GM18861 (cell line): ENCODE data around the gene ROCK1.
"Not testable (repeated sequence)": the region's sequence is repeated elsewhere in the genome, so short reads cannot be mapped to it uniquely, and the experiment has no call there.

Source experiments
- ATAC-seq: cut with Tn5 transposase; IDR thresholded peaks from one replicate; pipeline ENCODE4 v1.9.1; 2021; ENCODE audit not compliant: unreplicated experiment

The ROCK1 gene

GRCh38 chr18:21056545-21056944 is 55.1 kb downstream of the ROCK1 start:
- no peak for ATAC-seq

GRCh38 chr18:21054252-21054821 is 57.3 kb downstream of the ROCK1 start:
- ATAC-seq = no peak

GRCh38 chr18:21053127-21053526 is 58.5 kb downstream of the ROCK1 start:
- no peak for ATAC-seq

GRCh38 chr18:21052385-21052784 is 59.2 kb downstream of the ROCK1 start:
- no peak for ATAC-seq

GRCh38 chr18:21051620-21052019 is 60.0 kb downstream of the ROCK1 start:
- ATAC-seq = no peak

GRCh38 chr18:21049306-21049705 is 62.3 kb downstream of the ROCK1 start:
- ATAC-seq = no peak

- no peak for ATAC-seq
These were observed 64.5 kb downstream of the ROCK1 start for GRCh38 chr18:21047126-21047525.

- no peak for ATAC-seq
These were observed 71.1 kb downstream of the ROCK1 start for GRCh38 chr18:21040466-21040865.

- no peak for ATAC-seq
These were observed 73.4 kb downstream of the ROCK1 start for GRCh38 chr18:21038201-21038600.

GRCh38 chr18:21031845-21032244 is 79.8 kb downstream of the ROCK1 start:
- ATAC-seq = no peak

GRCh38 chr18:21018257-21018656 is 93.4 kb downstream of the ROCK1 start:
- not testable (repeated sequence) for ATAC-seq

GRCh38 chr18:21012308-21012707 is 99.3 kb downstream of the ROCK1 start:
- no peak for ATAC-seq

- ATAC-seq = no peak
These were observed 106.9 kb downstream of the ROCK1 start for GRCh38 chr18:21004726-21005125.

GRCh38 chr18:21000667-21001066 is 110.9 kb downstream of the ROCK1 start:
- no peak for ATAC-seq

GRCh38 chr18:20997371-20997770 is 114.2 kb downstream of the ROCK1 start:
- no peak for ATAC-seq

GRCh38 chr18:20996418-20996817 is 115.2 kb downstream of the ROCK1 start:
- ATAC-seq = no peak

GRCh38 chr18:20988726-20989125 is 122.9 kb downstream of the ROCK1 start:
- no peak for ATAC-seq

- ATAC-seq = no peak
These were observed 136.5 kb downstream of the ROCK1 start for GRCh38 chr18:20975077-20975476.

- no peak for ATAC-seq
These were observed 139.7 kb downstream of the ROCK1 start for GRCh38 chr18:20971886-20972267.

GRCh38 chr18:20966795-20967194 is 144.8 kb downstream of the ROCK1 start:
- ATAC-seq = no peak

GRCh38 chr18:20963027-20963426 is 148.6 kb downstream of the ROCK1 start:
- no peak for ATAC-seq

- ATAC-seq = no peak
These were observed 150.9 kb downstream of the ROCK1 start for GRCh38 chr18:20960735-20961134.

- not testable (repeated sequence) for ATAC-seq
These were observed 160.8 kb downstream of the ROCK1 start for GRCh38 chr18:20950827-20951226.
